SK-N-MC (cell line): ENCODE measurements around the gene TXLNB.

Experiments used
- EZH2 ChIP-seq: fragments of 200-600 bp; sonication (generic); IDR thresholded peaks from one replicate; pipeline ENCODE4 v1.6.1; 2017; ENCODE audit warnings: antibody characterized with exemption
- POLR2AphosphoS5 ChIP-seq: IDR thresholded peaks from 2 replicates; pipeline ENCODE4 v1.6.1; 2012; ENCODE audit warnings: mild to moderate bottlenecking, low read depth, low read length, borderline replicate concordance

DNA sequence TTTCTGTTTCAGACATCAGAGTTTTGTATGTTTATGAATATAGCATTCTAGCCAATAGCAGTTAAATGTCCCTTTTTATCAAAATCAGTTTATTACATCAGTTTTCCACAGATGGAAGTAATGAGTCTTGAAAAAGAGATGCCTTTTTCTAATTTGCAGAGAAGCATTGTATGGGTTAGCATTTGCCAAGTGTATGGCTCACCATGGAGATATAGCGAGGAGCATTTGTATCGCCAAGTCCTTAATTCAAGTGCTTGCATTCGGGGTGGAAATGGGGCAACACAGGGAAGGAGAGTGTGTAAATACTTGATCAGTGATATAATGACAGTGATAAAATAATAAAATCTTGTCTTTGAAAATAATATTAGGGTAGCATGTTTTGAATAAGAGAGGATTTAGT is 42.9 kb downstream of the TXLNB start:
- no peak for TF ChIP-seq EZH2
- TF ChIP-seq POLR2AphosphoS5 = no peak
